Vagina (tissue), 2 donors: ENCODE results near the gene SIRPB1. TPM values are rescaled to one million over a fixed set of nuclear protein-coding genes. Genes with fewer than 3 reads are reported as not detected.

Source experiments
- DNase-seq, 2 donors: peaks; one replicate each; pipeline ENCODE4 v3.0.0-alpha.2; 2017; ENCODE audit errors: extremely low spot score in 2 of 2
- H3K27ac ChIP-seq: fragments of 200-600 bp; sonication (generic); one replicate; pipeline ENCODE4 v1.5.1; 2019
- H3K27me3 ChIP-seq: fragments of 200-600 bp; sonication (generic); one replicate; pipeline ENCODE4 v1.5.1; 2019
- H3K36me3 ChIP-seq, 2 donors: fragments of 200-600 bp; sonication (generic); one replicate each; pipeline ENCODE4 v1.5.1; 2017 to 2019
- H3K4me1 ChIP-seq: fragments of 200-600 bp; sonication (generic); one replicate; pipeline ENCODE4 v1.5.1; 2019
- H3K4me3 ChIP-seq, 2 donors: fragments of 200-600 bp; sonication (generic); 1 replicate in 1 of 2; 2 replicates in 1 of 2; pipeline ENCODE4 v1.5.1; 2016 to 2019
- H3K9me3 ChIP-seq: fragments of 200-600 bp; sonication (generic); one replicate; pipeline ENCODE4 v1.5.1; 2019
- POLR2A ChIP-seq, 2 donors: fragments of 450-650 bp; IDR thresholded peaks; one replicate each; pipeline ENCODE4 v1.6.1; 2017; ENCODE audit warnings: antibody characterized with exemption in 2 of 2, mild to moderate bottlenecking in 2 of 2, moderate library complexity in 2 of 2
- POLR2AphosphoS5 ChIP-seq, 2 donors: sonication (generic); formaldehyde crosslinking; IDR thresholded peaks; one replicate each; pipeline ENCODE4 v1.9.0; 2017; ENCODE audit warnings: antibody characterized with exemption in 2 of 2, mild to moderate bottlenecking in 2 of 2, low read depth in 1 of 2; ENCODE audit not compliant: insufficient read depth in 1 of 2
- intact Hi-C: fragments of 100-400 bp; cut with DNase I; formaldehyde crosslinking; loops from one replicate; pipeline ENCODE4 v1.15.1; 2023
- total RNA-seq: library from RNA; depleted of rRNA; stranded (reverse); fragments of >200 nt; gene quantifications from one replicate; pipeline ENCODE4 v1.2.3, GENCODE V29; 2016
- TF ChIP-seq, protein P1 (sequence below), 3 experiments: fragments of 450-650 bp in 2 of 3; fragments of 200-600 bp in 1 of 3; sonication (generic) in 1 of 3; IDR thresholded peaks; one replicate each; pipeline ENCODE4 v1.5.1; 2017 to 2019; ENCODE audit warnings: antibody characterized with exemption in 3 of 3, mild to moderate bottlenecking in 2 of 3, moderate library complexity in 2 of 3

Gene SIRPB1
- total RNA-seq, 1 donor from 2014 or later = 2.5 TPM

GRCh38 chr20:1637226-1637625 lies 17.4 kb upstream of the SIRPB1 start:
- no peak overlapping the region for H3K27ac ChIP-seq
- H3K4me3 ChIP-seq = no peak overlapping the region
- no peaks in the 10 kb centered on the region for H3K9me3 ChIP-seq
- DNase-seq = no peak
- TF ChIP-seq, protein P1, sequence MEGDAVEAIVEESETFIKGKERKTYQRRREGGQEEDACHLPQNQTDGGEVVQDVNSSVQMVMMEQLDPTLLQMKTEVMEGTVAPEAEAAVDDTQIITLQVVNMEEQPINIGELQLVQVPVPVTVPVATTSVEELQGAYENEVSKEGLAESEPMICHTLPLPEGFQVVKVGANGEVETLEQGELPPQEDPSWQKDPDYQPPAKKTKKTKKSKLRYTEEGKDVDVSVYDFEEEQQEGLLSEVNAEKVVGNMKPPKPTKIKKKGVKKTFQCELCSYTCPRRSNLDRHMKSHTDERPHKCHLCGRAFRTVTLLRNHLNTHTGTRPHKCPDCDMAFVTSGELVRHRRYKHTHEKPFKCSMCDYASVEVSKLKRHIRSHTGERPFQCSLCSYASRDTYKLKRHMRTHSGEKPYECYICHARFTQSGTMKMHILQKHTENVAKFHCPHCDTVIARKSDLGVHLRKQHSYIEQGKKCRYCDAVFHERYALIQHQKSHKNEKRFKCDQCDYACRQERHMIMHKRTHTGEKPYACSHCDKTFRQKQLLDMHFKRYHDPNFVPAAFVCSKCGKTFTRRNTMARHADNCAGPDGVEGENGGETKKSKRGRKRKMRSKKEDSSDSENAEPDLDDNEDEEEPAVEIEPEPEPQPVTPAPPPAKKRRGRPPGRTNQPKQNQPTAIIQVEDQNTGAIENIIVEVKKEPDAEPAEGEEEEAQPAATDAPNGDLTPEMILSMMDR (IDR thresholded peaks at IDR 0.05) = no peak
- TF ChIP-seq POLR2AphosphoS5 (IDR thresholded peaks at IDR 0.05; ENCODE audit: insufficient read depth in 1 of 2, low read depth in 1 of 2) (no peak), POLR2A (IDR thresholded peaks at IDR 0.05) (no peak)
- no peaks in the 10 kb centered on the region for H3K4me1 ChIP-seq
- intact Hi-C loops = no loop called here
- no peaks in the 10 kb centered on the region for H3K27me3 ChIP-seq
- no peaks in the 10 kb centered on the region for H3K36me3 ChIP-seq

DNA sequence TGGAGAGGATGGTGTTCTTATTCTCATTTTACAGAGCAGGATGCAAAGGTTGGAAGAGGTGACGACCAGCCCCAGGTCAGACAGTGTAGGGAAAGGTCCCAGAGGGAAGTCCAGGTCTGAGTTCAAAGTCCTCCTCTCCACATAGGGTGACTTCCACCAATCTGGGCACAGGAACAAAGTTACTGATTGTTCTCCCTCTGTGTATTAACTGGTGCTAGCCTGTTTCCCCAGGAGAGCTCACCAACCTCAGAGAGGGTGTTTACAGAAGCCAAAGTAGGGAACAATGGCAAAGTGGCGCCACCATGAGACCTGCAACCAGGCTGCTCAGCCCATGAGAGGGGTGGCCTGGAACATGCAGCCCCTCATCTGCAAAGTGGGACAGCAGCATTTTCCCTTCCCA lies 16.8 kb upstream of the SIRPB1 start:
- Histone ChIP-seq H3K4me3 (no peak overlapping the region), H3K9me3 (no peaks in the 10 kb centered on the region), H3K4me1 (no peaks in the 10 kb centered on the region), H3K27me3 (no peaks in the 10 kb centered on the region), H3K36me3 (no peaks in the 10 kb centered on the region), H3K27ac (no peak overlapping the region)
- intact Hi-C loops = no loop called here
- TF ChIP-seq, protein P1 (IDR thresholded peaks at IDR 0.05) = no peak
- TF ChIP-seq POLR2A (IDR thresholded peaks at IDR 0.05) = no peak
- no peak for TF ChIP-seq POLR2AphosphoS5 (IDR thresholded peaks at IDR 0.05; ENCODE audit: insufficient read depth in 1 of 2, low read depth in 1 of 2)
- peak in 1 of 2 donors; percentile 37 for DNase-seq

DNA sequence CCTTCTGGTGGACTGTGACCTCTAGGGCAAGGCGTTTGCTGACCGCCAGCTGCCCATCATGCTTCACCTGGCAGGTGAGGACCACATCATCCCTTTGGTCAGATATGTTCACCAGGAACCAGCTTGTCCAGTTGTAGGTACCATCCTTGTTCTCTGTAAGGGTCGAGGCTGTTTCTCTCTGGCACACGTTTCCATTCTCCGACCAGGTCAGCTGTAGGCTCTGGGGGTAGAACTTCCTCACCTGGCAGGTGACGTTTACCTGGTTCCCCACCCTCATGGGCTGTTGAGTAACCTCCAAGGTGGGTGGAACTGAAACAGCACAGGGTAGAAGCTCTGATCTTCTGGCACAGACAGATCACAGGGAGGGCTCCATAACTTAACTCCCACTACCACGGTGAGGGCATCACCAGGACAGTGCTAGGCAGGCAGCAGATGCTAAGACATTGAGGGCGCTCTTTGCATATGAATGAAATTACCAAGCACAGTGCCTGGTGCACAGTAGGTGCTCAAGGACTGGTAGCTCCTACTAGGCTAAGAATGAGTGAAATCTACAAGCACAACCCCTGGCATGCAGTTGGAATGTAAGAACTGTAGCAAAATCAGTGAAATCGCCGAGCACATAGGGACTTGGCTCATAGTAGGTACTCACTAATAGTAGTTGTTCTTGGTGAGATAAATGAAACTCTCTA lies 15.6 kb upstream of the SIRPB1 start:
- DNase-seq = peak in 1 of 2 donors; percentile 62
- TF ChIP-seq POLR2AphosphoS5 (IDR thresholded peaks at IDR 0.05; ENCODE audit: insufficient read depth in 1 of 2, low read depth in 1 of 2) (no peak), POLR2A (IDR thresholded peaks at IDR 0.05) (no peak)
- TF ChIP-seq, protein P1 (IDR thresholded peaks at IDR 0.05) = no peak
- no peaks in the 10 kb centered on the region for H3K4me1 ChIP-seq
- intact Hi-C loops = no loop called here
- H3K9me3 ChIP-seq = no peaks in the 10 kb centered on the region
- H3K27ac ChIP-seq = no peak overlapping the region
- H3K36me3 ChIP-seq = no peaks in the 10 kb centered on the region
- H3K4me3 ChIP-seq = no peak overlapping the region
- no peaks in the 10 kb centered on the region for H3K27me3 ChIP-seq

GRCh38 chr20:1633535-1633934 lies 13.7 kb upstream of the SIRPB1 start:
- Histone ChIP-seq H3K27me3 (no peaks in the 10 kb centered on the region), H3K9me3 (no peaks in the 10 kb centered on the region), H3K4me3 (no peak overlapping the region), H3K27ac (no peak overlapping the region), H3K4me1 (no peaks in the 10 kb centered on the region), H3K36me3 (no peaks in the 10 kb centered on the region)
- TF ChIP-seq, protein P1 (IDR thresholded peaks at IDR 0.05) = no peak
- TF ChIP-seq POLR2A (IDR thresholded peaks at IDR 0.05) (no peak), POLR2AphosphoS5 (IDR thresholded peaks at IDR 0.05; ENCODE audit: insufficient read depth in 1 of 2, low read depth in 1 of 2) (no peak)
- peak in 1 of 2 donors; percentile 65 for DNase-seq
- intact Hi-C loops = no loop called here

DNA sequence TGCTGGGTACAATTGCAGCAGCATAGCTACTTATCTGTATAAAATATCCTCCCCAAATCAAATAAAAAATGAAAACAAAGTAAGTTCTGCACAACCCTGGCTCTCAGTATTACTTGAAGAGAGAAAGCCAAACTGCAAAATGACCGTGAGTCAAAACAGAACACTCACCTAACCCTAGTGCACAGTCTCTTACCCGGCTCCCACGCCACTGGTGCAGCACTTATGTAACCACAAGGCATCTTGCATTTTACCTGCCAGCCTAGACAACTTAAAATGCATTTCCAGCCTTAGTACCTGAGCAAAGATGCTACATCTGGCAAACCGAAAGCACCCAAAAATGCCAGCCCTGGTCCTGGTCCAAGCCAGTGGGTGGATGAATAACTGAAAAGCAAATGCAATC lies 12.4 kb upstream of the SIRPB1 start:
- Histone ChIP-seq H3K9me3 (no peaks in the 10 kb centered on the region), H3K36me3 (no peaks in the 10 kb centered on the region), H3K27me3 (no peaks in the 10 kb centered on the region), H3K27ac (no peak overlapping the region), H3K4me1 (no peaks in the 10 kb centered on the region), H3K4me3 (no peak overlapping the region)
- TF ChIP-seq, protein P1 (IDR thresholded peaks at IDR 0.05) = no peak
- TF ChIP-seq POLR2A (IDR thresholded peaks at IDR 0.05) = no peak
- intact Hi-C loops = no loop called here
- DNase-seq = no peak
